Upper lobe of left lung (tissue), 4 donors: ENCODE results near the gene GTF3C5.
"Not testable (repeated sequence)": the region's sequence is repeated elsewhere in the genome, so short reads cannot be mapped to it uniquely, and the experiment has no call there.

Experiments
- EP300 ChIP-seq, 4 donors: sonication (generic); formaldehyde crosslinking; IDR thresholded peaks; one replicate each; pipeline ENCODE4 v1.5.1; 2017; ENCODE audit warnings: antibody characterized with exemption in 4 of 4, control low read depth in 2 of 4
- POLR2AphosphoS5 ChIP-seq, 2 donors: sonication (generic); formaldehyde crosslinking; IDR thresholded peaks; one replicate each; pipeline ENCODE4 v1.5.1; 2017; ENCODE audit warnings: antibody characterized with exemption in 2 of 2
- TF ChIP-seq, protein P1 (sequence below), 6 experiments: fragments of 450-650 bp in 4 of 6; fragments of 200-600 bp in 2 of 6; sonication (generic) in 2 of 6; IDR thresholded peaks; one replicate each; pipeline ENCODE4 v1.5.1; 2016 to 2019; ENCODE audit warnings: antibody characterized with exemption in 6 of 6

DNA sequence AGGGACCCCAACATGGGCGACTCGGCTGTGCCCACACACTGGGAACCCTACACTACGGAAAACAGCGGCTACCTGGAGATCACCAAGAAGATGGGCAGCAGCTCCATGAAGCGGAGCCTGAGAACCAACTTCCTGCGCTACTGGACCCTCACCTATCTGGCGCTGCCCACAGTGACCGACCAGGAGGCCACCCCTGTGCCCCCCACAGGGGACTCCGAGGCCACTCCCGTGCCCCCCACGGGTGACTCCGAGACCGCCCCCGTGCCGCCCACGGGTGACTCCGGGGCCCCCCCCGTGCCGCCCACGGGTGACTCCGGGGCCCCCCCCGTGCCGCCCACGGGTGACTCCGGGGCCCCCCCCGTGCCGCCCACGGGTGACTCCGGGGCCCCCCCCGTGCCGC, 40.2 kb downstream of the GTF3C5 start:
- TF ChIP-seq POLR2AphosphoS5, EP300 (IDR thresholded peaks at IDR 0.05): not testable (repeated sequence)
- TF ChIP-seq, protein P1, sequence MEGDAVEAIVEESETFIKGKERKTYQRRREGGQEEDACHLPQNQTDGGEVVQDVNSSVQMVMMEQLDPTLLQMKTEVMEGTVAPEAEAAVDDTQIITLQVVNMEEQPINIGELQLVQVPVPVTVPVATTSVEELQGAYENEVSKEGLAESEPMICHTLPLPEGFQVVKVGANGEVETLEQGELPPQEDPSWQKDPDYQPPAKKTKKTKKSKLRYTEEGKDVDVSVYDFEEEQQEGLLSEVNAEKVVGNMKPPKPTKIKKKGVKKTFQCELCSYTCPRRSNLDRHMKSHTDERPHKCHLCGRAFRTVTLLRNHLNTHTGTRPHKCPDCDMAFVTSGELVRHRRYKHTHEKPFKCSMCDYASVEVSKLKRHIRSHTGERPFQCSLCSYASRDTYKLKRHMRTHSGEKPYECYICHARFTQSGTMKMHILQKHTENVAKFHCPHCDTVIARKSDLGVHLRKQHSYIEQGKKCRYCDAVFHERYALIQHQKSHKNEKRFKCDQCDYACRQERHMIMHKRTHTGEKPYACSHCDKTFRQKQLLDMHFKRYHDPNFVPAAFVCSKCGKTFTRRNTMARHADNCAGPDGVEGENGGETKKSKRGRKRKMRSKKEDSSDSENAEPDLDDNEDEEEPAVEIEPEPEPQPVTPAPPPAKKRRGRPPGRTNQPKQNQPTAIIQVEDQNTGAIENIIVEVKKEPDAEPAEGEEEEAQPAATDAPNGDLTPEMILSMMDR (IDR thresholded peaks at IDR 0.05): not testable (repeated sequence)
